Left cardiac atrium (tissue), 4 donors: ENCODE data around the gene PLPP3. TPM values are rescaled to one million over a fixed set of nuclear protein-coding genes. Genes with fewer than 3 reads are reported as not detected.
A peak's percentile ranks its signal among the peaks of the same experiment; 100 is the strongest.

Source experiments
- ATAC-seq, 2 donors: fragments of 200-7000 bp; cut with Tn5 transposase; one replicate each; pipeline ENCODE4 v1.9.1; 2020; ENCODE audit warnings: mild to moderate bottlenecking in 2 of 2, moderate library complexity in 2 of 2
- DNase-seq: peaks from one replicate; pipeline ENCODE4 v3.0.0-alpha.2; 2020
- intact Hi-C, 2 donors: fragments of 100-400 bp; cut with DNase I; formaldehyde crosslinking; loops; one replicate each; pipeline versions ENCODE4 v1.14.1 to v1.15.1; 2022 to 2023
- total RNA-seq, 2 donors: library from RNA; stranded (reverse); fragmentation: NEBNext Ultra II Directional; extraction: Animal tissue kit (Norgen Biotek cat#: 25700); gene quantifications; one replicate each; pipeline ENCODE4 v1.2.1, GENCODE V29; 2021
- donor health status: DM: no; HTN: yes; CAD: no.
- donor health status: DM: no; HTN: yes; CAD: no; lungs with severe emphysema.
- donor health status: DM: yes; HTN: yes; CAD: no.
- donor health status: Dilated cardiomyopathy.

Gene PLPP3
- total RNA-seq, 2 donors from 2014 or later, result 85.1 to 115 TPM

GRCh38 chr1:56484695-56485094 is 94.7 kb downstream of the PLPP3 start:
- intact Hi-C loops, result no loop called here
- DNase-seq (no peak), ATAC-seq (no peak)

- intact Hi-C loops, result no loop called here
- ATAC-seq (no peak), DNase-seq (no peak)
Measured at GRCh38 chr1:56483104-56483503, 96.3 kb downstream of the PLPP3 start.

- DNase-seq (no peak), ATAC-seq (no peak)
- intact Hi-C loops, result no loop called here
Measured at GRCh38 chr1:56482486-56482885, 96.9 kb downstream of the PLPP3 start.

DNA sequence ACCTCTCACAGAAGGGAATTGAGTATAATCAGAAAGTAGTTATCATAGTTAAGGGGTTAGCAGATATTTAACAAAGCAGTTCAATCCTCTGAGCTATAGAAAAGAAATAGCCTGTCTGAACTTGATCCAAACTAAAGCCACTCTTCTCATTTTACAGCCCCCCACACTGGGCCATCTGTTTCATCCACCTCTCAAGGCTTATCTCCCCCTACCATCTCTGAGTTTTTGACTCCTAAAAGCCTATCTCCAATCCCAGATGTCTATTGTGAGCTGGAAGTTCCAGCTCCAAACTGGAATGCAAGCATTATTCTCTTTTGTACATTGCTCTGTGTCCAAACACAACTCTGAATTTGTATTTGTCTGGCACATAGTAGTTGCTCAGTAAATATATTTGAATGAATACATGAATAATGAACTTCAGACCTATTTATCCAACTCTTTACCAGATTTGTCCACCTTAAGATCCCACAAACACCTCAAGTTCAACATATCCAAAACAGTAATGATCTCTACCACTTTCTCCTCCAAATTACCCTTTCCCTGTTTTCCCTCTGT is 98.1 kb downstream of the PLPP3 start:
- intact Hi-C loops, result no loop called here

GRCh38 chr1:56478734-56479133 is 100.6 kb downstream of the PLPP3 start:
- ATAC-seq (no peak), DNase-seq (no peak)
- intact Hi-C loops, result no loop called here

More for the DNA sequence above, 98.1 kb downstream of the PLPP3 start:
- ATAC-seq (no peak), DNase-seq (no peak)

GRCh38 chr1:56477164-56478111 is 101.9 kb downstream of the PLPP3 start:
- DNase-seq (peak; percentile 76), ATAC-seq (peak; percentile 94 to 96)
- intact Hi-C loops, result no loop called here

DNA sequence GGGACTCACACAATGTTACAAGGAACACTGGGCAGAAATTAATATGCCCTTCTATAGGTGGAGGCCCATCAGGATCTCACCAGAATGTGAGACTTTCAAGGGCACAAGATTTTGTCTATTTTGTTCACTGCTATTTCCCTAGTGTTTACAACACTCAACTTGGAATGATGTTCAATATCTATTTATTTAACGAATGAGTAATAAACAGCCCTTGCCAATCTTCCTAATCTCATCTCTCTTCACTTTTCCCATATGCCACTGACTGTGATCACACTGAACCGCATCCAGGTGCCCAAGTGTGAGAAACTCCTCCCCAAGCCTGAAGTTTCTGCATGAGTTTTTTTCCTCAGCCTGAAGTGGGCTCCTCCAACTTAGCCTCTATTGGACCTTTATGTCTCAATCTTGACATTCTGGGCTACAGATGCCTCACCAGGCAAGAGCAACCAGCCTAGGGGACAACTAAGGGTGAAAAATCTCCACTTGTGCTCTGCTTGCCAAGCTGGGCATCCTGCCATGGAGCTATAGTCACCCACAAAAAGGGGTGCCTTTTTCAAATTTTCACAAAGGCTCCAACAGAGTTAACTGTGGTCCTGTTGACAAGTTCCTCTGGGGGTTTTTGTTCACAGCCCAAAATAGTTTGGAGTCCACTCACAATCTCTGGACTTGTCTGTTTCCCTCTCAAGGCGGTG is 105.6 kb downstream of the PLPP3 start:
- DNase-seq (no peak), ATAC-seq (no peak)
- intact Hi-C loops, result loop anchor here in 1 of 2 donors (5.0 kb wide), 1 partner anchor 61 kb away; no protein-coding TSS in a partner anchor

DNA sequence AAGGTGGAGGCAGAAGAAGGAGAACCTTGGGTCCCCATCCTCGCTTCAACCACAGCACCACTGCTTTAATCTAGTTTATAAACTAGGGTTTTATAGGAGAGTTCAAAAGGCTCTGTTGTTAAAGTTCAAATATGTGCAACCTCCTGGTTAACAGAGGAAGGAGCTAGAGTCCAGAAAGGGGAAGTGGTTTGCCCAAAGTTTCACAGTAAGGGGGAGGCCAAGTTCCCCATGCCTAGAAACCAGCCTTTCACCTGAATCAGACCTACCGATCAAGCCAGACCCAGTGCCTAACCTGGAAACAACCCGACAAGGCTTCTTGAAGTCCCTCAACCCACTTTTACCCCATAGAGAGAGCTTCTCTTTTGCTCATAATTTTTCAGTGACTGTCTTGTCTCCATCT is 106.5 kb downstream of the PLPP3 start:
- intact Hi-C loops, result loop anchor here in 1 of 2 donors (5.0 kb wide), 1 partner anchor 61 kb away; no protein-coding TSS in a partner anchor
- DNase-seq (no peak), ATAC-seq (no peak)

- intact Hi-C loops, result loop anchor here in 1 of 2 donors (5.0 kb wide), 1 partner anchor 58 kb away; no protein-coding TSS in a partner anchor
- ATAC-seq, result peak; percentile 51 to 86
- DNase-seq, result no peak
Measured at GRCh38 chr1:56469640-56470371, 109.6 kb downstream of the PLPP3 start.

GRCh38 chr1:56468518-56468917 is 110.8 kb downstream of the PLPP3 start:
- peak; percentile 30 to 62 for ATAC-seq
- intact Hi-C loops, result no loop called here

DNA sequence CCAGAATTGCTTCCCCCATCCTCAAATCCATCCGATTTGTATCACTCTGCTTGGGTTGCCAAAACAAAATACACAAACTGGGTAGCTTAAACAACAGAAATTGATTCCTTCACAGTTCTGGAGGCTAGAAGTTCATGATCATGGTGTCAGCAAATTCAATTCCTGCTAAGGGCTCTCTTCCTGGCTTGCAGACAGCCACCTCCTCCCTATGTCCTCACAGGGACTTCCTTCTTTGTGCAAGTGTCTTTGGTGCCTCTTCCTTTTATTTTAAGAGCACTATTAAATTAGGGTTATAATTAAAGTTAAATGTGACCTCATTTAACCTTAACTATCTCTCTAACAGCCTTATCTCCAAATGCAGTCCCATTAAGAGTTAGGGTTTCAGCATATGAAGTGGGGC is 112.8 kb downstream of the PLPP3 start:
- ATAC-seq, result peak in 1 of 2 donors; percentile 12
- intact Hi-C loops, result no loop called here
- DNase-seq, result no peak

More at GRCh38 chr1:56468518-56468917, 110.8 kb downstream of the PLPP3 start:
- no peak for DNase-seq

DNA sequence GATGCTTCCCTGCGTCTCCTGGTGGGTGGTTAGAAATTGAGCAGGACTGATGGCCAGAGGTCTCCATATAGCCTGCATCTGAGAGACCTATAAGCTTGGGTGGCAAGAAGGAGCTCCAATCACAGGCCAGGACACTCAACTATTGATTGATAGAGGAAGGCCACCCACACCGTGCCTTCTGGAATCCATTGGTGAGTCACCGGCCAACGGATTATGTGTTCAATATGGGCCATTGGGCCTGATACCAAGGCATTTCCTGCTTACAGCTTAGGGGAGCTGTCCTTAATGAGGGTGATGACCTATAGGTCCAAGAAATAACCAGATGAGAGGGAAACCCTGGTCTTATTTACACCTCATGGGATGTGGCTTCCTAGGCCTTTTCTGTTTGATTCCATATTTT is 115.1 kb downstream of the PLPP3 start:
- DNase-seq (no peak), ATAC-seq (no peak)
- intact Hi-C loops, result no loop called here

DNA sequence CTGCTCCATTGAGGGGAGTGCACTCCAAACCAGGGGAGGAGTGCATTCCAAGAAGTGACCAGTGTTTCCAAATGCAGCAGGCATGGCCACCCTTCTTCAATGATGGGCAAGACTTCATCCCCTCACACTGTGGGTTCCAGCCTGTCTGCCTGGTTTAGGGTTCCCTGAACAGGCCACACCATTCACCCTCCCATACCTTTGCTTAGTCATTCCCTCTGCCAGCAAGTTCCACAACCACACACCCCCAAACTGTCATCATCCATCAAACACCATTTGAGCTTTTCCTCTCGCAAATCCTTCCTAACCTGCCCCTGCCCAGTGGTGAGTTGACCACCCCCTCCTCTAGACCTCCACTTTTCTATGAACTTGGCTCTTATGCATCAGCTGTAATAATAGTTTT is 116.0 kb downstream of the PLPP3 start:
- ATAC-seq (no peak), DNase-seq (no peak)
- intact Hi-C loops, result no loop called here

- DNase-seq (no peak), ATAC-seq (no peak)
- intact Hi-C loops, result no loop called here
Measured at GRCh38 chr1:56462209-56462608, 117.2 kb downstream of the PLPP3 start.

- intact Hi-C loops, result no loop called here
- ATAC-seq, result no peak
- DNase-seq, result no peak
Measured at GRCh38 chr1:56461158-56462127, 117.9 kb downstream of the PLPP3 start.

GRCh38 chr1:56459260-56459659 is 120.1 kb downstream of the PLPP3 start:
- ATAC-seq, result no peak
- intact Hi-C loops, result no loop called here
- no peak for DNase-seq

DNA sequence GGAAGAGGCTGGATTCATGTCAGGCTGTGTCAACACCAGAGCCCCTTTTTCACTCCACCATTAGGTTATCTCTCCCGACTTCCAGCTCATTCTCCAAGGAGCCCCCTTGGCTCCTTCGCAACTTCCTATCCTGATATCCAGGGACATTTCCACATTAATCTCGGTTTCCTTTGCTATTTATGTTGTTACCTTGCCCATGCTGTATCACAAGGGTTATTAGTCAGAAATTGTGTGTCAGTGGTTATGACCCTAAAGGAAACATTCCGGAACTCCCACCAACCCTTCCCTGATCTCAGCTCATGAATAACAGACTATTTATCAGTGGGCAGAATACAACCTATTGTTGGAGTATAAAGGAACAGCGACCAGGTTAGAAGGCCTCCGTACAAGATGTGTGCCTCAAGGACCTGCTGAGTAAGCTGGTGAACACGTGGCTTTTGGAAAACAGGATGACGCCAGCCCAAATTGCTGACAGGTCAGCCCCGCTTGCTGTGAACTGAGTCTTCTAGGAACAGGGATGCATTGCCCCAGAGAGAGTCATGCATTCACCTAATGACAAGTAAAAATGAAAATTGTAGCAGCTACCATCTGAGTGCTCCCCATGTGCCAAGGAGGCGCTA is 121.5 kb downstream of the PLPP3 start:
- intact Hi-C loops, result no loop called here
- peak in 1 of 2 donors; percentile 47 for ATAC-seq

More for the DNA sequence above, 121.5 kb downstream of the PLPP3 start:
- peak; percentile 40 for DNase-seq
